Stimulated activated naive CD4-positive, alpha-beta T cell (primary cell): Measurements from ENCODE around the gene ENTR1.

ENCODE experiments used
- DNase-seq, 6 experiments: peaks; one replicate each; lab custom pipeline; 2025; lab: John Stamatoyannopoulos, UW

The ENTR1 gene

GRCh38 chr9:136397643-136398042 lies 12.8 kb downstream of the ENTR1 start:
- DNase-seq = no peak

- DNase-seq = no peak
Observed at GRCh38 chr9:136396219-136396515, 14.2 kb downstream of the ENTR1 start.

- no peak for DNase-seq
Observed at GRCh38 chr9:136395345-136396218, 14.8 kb downstream of the ENTR1 start.

GRCh38 chr9:136395020-136395340 lies 15.4 kb downstream of the ENTR1 start:
- DNase-seq = no peak

- no peak for DNase-seq
Observed at GRCh38 chr9:136394312-136395019, 15.9 kb downstream of the ENTR1 start.

GRCh38 chr9:136393531-136393930 lies 16.9 kb downstream of the ENTR1 start:
- DNase-seq = no peak

- DNase-seq = no peak
Observed at GRCh38 chr9:136392538-136393449, 17.6 kb downstream of the ENTR1 start.

- DNase-seq = no peak
Observed at GRCh38 chr9:136391737-136392537, 18.5 kb downstream of the ENTR1 start.

GRCh38 chr9:136389396-136389795 lies 21.0 kb downstream of the ENTR1 start:
- no peak for DNase-seq

- DNase-seq = no peak
Observed at GRCh38 chr9:136387217-136387616, 23.2 kb downstream of the ENTR1 start.

GRCh38 chr9:136386018-136386417 lies 24.4 kb downstream of the ENTR1 start:
- DNase-seq = no peak

GRCh38 chr9:136385015-136385414 lies 25.4 kb downstream of the ENTR1 start:
- peak in 3 of 6 experiments; percentile 7 to 28 (median 27) for DNase-seq

- no peak for DNase-seq
Observed at GRCh38 chr9:136383436-136383835, 27.0 kb downstream of the ENTR1 start.

GRCh38 chr9:136381966-136382513 lies 28.4 kb downstream of the ENTR1 start:
- DNase-seq = no peak

- DNase-seq = no peak
Observed at GRCh38 chr9:136381311-136381710, 29.1 kb downstream of the ENTR1 start.

GRCh38 chr9:136380381-136380780 lies 30.0 kb downstream of the ENTR1 start:
- DNase-seq = no peak

GRCh38 chr9:136379891-136380290 lies 30.5 kb downstream of the ENTR1 start:
- no peak for DNase-seq

- DNase-seq = no peak
Observed at GRCh38 chr9:136379401-136379800, 31.0 kb downstream of the ENTR1 start.

- no peak for DNase-seq
Observed at GRCh38 chr9:136379003-136379287, 31.5 kb downstream of the ENTR1 start.

GRCh38 chr9:136378170-136379002 lies 32.0 kb downstream of the ENTR1 start:
- DNase-seq = no peak
